ENCODE results near the gene GTF2I.
"Not testable (repeated sequence)": the region's sequence is repeated elsewhere in the genome, so short reads cannot be mapped to it uniquely, and the experiment has no call there.

GTF2I gene

DNA sequence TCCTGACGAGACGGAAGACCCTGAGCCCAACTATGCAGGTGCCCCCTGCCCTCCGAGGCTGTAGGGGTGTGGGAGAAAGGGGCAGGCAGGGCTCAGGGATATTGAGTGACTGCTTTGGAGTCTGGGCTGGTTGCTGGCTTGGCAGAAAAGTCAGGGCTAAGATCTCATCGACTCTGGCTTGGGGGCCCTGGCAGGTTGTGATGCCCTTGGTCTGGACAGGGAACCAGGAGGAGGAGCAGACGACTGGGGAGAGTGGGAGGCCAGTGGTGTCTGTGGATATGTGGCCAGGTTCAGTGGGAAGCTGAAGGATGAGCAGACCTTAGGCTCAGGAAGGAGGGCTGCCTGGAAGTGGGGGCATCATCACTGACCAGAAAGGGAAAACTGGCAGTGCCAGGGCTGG is 126.1 kb downstream of the GTF2I start:
- not testable (repeated sequence) for FAIRE-seq

DNA sequence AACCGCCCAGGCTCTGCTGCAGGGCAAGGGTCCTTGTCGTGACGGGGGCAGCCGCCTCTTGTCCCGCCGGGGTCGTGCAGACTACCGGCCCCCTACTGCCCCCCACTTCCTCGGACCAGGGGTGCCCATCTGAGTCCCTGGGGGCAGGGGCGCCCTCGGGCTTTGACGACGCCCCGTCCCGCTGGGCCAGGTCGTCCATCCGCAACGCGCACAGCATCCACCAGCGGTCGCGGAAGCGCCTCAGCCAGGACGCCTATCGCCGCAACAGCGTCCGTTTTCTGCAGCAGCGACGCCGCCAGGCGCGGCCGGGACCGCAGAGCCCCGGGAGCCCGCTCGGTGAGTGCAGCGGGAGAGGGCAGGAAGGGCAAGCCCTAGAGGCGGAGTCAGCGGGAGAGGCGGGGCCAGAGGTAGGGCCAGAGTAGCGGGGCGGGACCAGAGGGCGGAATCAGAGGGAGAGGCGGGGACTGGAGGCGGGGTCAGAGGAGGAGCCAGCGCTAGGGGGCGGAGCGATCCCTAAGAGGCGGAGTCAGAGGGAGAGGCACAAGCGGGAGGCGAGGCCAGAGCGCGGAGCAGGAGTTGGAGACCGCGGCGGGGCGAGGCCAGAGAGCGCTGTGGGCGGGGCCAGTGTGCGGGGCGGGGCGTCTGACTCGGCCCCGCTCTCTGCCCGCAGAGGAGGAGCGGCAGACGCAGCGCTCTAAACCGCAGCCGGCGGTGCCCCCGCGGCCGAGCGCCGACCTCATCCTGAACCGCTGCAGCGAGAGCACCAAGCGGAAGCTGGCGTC is 131.0 kb downstream of the GTF2I start:
- FAIRE-seq, result not testable (repeated sequence)

DNA sequence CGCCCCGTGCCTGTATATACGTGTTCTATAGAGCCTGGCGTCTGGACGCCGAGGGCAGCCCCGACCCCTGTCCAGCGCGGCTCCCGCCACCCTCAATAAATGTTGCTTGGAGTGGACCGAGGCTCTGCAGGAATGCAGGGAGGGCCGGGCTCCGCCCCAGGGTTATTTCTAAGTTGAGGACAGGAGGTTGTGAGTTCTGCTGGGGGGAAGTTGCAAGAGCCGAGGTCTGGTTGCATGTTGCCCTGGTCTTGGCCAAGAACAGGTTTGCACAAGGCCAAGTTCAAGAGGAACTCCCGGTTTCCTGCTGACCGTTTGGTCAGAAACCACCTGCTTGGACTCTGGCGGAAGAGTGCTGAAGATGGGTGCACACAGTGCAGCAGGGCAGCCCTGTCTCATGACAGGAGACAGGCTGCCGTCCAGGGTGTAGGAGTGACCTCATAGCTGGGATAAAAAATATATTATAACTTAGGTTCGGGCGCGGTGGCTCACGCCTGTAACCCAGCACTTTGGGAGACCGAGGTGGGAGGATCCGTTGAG is 131.8 kb downstream of the GTF2I start:
- not testable (repeated sequence) for FAIRE-seq

DNA sequence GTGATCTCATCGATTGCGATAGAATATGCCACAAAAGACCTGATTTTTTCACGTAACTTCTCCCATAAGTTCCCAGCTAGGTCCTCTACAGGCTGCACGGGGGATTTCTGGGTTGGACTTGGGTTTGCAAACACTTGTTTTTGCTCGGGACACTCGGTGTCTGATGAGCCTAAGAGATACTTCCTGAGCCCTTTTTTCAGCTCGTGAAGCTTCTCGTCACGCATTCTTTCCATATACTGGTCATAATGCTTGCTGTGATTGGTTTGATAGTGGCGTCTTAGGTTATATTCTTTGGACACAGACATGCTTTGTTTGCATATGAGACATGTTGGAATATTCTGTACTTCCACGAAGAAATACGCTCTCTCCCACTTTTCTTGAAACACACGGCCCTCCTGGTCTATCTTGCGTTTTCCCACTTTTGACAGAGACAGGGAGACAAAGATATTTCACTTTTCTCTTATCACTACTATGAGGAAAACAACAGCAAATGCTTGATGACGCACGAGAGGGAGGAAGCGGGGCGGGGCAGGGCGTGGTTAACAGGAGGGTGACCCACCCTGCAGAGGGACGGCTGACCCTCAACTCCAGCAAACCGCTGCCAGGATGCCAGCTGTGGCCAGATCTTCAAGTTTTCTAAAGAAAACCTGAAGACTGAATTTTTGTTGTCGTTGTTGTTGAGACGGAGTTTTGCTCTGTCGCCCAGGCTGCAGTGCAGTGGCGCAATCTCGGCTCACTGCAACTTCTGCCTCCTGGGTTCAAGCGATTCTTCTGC is 140.5 kb downstream of the GTF2I start:
- FAIRE-seq, result not testable (repeated sequence)

DNA sequence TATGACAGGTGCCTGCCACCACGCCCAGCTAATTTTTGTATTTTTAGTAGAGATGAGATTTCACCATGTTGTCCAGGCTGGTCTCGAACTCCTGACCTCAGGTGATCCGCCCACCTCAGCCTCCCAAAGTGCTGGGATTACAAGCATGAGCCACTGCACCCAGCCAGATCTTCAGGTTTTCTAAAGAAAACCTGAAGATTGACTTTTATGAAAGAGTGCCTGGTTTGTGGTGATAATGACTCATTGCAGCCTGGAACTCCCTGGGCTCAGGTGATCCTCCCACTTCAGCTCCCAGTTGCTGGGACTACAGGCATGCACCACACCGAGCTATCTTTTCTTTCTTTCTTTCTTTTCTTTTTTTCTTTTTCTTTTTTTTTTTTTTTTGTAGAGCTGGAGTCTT is 141.1 kb downstream of the GTF2I start:
- FAIRE-seq, result not testable (repeated sequence)
